Stimulated activated naive CD4-positive, alpha-beta T cell (primary cell): ENCODE data around the gene RBP7.

Experiments
- DNase-seq, 6 experiments: peaks; one replicate each; lab custom pipeline; 2025; lab: John Stamatoyannopoulos, UW

RBP7 gene

DNA sequence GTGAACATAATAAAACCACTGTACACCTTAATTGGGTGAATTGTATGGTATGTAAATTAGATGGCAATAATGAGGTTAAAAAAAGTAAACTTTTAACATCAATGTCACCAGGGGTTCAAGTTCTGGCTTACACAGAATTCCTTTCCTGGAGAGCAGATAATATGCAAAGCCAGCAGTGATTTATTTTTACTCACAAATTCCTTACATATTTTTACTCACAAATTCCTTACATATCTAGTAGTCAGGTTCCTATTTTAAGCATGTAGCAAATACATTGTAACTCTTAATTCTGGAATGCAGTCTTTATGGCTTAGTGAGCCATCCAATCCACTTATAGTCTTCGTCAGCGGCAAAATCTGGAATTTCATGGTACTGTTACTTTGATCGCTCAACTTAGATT, 34.4 kb downstream of the RBP7 start:
- DNase-seq = no peak

DNA sequence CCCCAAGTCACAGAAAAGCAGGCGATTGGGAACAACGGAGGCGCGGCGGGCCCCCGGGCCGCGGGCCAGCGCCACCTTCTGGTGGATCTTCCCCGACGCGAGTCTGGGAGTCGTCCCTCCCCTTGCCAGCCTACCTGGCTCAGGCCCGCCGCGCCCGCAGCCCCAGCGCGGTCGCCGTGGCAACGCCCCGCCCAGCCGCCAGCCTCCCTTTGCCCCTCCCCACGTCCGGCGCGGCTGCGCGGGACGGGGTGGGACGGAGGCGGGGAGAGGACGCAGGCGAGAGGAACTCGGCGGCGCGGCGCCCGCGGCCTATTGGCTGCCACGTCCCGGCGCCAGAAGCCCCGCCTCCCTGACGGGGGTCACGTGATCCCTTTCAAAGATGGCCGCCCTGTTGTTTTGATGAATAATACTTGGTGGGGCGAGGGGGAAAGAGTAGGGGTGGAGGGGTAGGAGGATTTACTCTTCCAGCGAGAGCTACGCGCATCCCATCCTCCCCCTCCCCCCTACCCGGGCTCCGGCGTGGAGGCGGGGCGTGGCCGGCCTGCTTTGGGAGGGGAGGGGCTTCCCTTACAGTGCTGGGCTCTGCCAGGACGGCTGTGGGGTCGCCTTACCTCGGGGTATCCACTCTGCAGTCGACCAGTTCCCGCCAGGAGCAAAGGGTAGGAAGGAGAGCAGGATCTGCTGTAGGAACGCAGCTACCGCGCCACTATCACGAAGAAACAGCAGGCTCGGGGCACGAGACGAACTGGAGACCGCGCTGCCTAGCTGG, 35.7 kb downstream of the RBP7 start, which contains the start of gene UBE4B:
Gene UBE4B, plus strand, starts transcription at position 369 of the 769 bp plus-strand sequence. CDS start 713 bp downstream, outside the sequence.
- peak; percentile 96 to 100 (median 98) for DNase-seq

DNA sequence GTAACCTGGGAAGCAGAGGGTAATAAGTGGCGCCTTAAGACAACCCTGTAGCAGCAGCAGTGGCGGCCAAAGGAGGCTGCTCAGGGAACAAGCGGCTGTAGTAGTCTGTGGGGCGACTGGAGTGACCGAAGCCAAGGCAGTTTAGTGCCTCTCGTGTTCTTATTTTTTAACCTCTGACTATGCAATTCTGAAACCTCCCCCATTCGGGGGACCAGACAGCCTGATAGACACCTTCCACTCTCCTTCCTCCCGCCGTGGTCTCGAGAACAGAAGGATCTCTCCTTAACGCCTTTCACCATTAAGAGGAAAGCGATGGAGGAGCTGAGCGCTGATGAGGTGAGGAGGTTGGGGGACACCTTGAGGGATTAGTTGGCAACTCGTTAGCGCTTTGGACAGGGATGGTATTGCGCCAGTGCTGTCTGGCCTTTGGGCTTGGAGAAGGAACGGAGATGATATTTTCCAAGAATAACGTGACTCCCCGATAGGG, 36.4 kb downstream of the RBP7 start:
- DNase-seq = no peak

DNA sequence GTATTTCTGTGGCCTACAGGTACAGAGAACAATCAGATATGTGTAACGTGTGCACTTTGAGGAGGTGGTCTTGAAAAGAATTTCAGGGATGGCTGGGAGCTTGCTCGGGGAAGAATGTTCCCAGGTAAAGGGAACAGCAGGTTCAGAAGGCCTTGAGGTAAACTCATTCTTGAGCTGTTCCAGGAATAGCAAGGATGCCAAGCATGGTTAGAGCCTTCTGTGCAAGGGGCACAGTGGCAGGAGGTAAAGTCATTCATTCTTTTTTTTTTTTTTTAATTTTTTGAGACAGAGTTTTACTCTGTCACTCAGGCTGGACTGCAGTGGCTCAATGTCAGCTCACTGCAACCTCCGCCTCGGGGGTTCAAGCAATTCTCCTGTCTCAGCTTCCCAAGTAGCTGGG, 45.7 kb downstream of the RBP7 start:
- DNase-seq = no peak

DNA sequence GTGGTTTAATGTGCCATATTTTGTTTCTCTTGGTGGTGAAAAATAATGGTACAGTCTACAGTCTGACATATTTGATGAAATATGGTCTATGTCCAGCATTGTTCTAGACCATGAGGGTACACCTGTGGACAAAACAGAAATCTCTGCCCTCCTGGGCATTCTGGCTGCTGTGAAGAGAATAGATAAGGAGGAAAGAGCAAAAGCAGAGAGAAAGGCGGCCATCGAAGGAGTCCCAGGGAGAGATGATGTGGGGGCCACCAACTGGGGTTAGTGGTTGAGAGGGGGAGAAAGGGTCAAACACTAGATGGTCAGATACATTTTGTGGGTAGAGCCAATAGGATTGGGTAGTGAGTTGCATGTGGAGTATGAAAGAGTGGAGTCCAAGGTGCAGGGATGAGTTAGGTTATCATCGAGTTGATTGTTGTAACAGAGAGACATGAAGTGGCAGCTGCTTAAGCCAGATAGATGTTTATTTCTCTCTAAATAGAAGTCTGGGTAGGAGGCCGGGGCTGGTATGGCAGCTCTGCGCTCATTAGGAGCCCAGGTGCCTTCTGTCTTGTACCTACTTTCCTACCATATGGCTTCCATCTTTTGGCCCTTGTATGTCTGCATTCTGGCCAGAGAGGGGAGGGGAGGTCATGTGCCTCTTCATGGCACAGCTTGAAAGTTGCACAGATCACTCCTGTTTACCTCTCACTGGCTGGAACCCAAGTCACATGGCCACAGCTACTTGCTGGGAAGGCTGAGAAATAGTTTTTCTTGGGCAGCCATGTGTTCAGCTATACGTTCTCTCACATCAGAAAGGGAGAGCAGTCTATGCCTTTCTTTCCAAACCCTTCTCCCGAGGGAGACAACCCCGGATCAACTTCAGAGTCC, 48.7 kb downstream of the RBP7 start:
- no peak for DNase-seq

DNA sequence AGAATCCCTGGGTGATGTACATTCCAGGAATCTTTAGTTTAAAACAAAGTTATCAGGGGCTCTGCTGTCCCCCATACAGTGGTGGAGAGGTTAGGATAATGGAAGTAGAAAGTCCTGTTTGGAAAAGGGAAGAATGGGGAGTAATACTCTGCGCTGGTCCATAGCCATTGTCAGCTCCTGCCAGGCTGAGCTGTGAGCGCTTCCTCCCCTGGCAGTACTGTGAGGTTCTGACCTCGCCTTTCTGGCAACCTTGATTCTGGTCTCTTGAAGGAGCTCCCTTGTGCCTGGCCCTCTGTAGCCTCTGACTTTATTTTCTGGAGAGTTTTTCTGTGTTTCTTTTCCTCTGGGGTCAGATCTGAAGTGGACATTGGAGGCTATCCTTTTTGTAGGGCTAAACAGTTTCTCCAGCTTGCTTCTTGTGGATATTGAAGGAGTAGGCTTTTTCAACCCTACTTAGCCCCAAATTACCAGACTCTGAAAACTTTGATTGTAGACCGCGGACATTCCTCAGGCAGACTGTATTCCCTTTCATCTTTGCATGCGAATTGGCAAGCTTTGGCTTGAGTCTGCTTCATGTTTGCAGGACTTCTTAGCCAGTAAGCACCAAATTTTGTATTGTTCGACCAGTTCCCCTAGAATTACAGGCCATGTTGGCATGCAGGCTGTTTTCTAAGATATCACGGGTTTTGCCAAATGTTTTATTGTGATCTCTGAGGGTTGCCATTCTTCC, 49.5 kb downstream of the RBP7 start:
- DNase-seq = no peak

DNA sequence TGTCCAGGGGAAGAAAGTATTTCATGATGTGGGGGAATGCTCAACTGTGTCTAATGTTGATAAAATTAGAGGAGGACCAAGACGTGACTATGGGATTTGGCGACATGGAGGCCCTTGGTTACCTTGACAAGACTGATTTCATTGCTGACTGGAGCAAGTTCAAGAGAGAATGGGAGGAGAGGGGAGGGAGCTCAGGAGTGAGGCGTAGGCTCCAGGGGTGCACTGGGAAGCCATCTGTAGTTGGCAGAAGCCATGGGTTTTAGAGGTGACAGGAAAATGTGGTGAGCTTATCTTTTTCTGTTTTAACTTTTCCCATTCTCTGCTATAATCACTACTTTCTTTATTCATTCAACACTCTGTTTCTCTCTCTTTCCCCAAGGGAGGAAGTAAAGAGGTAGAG, 51.6 kb downstream of the RBP7 start:
- no peak for DNase-seq

DNA sequence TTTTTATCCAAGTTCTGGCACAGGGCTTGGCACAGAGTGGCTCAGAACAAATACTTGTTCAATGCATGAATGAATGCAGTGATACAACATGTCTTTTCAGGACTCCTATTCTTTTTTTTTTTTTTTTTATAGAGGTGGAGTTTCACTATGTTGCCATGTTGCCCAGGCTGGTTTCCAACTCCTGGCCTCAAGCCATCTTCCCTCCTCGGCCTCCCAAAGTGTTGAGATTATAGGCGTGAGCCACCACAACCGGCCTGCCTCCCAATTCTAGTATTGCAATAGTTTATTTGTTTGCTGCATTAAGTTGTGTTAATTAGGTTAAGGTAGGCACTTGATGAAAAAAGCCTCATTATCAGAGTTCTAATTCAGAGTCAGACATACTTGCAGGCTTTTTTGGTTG, 53.6 kb downstream of the RBP7 start:
- DNase-seq = no peak

DNA sequence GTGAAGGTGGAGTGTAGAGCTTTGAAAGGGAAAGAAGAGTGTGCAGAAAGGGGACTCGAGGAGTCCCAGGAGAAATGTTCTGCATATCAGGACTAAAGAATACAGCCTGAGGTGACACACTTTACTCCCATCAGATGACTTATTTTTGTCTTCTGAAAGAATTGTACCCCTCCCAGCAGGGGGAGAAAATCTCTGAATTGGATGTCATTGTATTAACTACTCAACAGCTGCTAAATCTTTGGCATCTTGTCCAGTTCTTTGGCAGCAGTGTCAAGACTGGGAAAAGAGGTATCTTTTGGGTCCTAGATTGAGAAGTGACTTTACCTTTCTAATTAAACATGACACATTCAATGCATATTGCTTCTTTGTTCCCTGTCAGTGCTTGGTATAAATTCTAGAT, 54.6 kb downstream of the RBP7 start:
- no peak for DNase-seq

DNA sequence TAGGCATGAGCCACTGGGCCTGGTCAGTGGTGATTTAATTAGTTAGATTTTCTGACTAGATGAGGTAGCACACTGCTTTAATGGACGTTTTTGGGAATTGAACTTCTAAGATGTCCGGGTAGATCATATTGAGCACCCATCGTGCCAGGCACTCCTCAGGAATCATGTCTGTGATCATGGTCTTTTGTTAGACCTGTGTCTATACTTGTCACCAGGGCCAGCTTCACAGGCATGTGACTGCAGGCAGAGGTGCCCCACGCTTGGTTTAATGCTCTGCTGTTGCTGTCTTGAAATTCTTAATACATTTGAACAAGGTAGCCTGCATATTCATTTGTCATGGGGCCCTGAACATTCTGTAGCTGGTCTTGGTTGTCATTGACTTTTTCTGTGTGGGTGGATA, 55.3 kb downstream of the RBP7 start:
- DNase-seq = no peak

DNA sequence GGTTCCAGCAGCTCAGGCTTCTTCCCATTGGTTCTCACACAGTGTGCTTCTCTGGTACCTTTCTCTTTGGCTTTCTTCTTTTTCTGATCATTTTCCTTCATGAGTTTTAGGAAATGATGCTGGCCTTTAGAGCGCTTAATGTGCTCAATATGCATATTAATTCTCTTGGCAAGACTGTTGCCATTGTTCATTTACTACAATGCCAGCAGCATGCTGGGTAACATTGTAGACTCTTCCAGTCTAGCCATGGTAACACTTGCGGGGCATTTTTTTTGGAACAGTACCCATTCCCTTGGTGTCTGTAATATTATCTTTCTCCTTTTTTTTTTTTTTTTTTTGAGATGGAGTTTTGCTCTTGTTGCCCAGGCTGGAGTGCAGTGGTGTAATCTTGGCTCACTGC, 57.4 kb downstream of the RBP7 start:
- DNase-seq = no peak

DNA sequence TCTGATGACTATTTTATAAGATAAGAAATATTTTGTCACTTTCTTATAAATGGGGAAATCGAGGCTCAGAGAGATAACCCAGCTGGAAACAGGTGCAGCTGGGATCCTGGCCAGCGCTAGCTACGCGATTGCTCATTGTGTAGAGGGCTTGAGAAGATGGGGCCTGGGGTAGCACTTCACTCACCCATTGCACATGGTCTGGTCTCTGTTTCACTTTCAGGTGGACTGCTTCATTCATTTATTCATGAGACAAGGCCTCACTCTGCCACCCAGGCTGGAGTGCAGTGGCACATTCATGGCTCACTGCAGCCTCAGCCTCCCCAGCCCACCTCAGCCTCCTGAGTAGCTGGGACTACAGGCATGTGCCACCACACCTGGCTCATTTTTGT, 59.6 kb downstream of the RBP7 start:
- no peak for DNase-seq

DNA sequence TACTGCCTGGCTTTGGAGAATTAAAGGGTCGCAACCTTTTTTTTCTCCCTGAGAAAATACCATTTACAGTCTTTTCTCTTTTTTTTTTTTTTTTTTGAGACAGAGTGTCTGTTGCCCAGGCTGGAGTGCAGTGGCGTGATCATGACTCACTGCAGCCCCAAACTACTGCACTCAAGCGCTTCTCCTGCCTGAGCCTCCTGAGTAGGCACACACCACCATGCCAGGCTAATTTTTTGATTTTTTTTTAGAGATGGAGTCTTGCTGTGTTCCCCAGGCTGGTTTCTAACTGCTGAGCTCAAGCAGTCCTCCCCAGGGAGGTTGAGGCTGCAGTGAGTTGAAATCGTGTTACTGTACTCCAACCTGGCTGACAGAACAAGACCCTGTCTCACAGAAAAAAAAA, 60.3 kb downstream of the RBP7 start:
- no peak for DNase-seq

DNA sequence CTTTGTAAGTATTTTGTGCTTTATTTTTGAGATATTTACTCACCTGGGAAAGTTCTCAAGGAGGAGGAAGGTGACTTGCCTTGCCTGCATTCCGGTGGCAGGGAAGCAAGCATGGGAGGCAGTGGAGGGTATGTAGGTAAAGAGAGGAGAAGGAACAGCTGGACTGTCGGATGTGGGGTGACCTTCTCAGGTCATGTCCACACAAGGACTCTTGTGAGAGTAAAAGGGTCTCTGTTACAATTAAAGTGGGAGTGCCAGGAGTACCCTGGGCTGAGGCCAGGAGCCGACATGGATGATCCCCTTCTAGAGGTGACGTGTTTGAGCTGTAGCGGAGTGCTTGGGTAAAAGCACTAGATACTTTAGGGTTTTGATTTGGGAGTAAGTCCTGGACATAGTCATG, 60.8 kb downstream of the RBP7 start:
- DNase-seq = no peak

DNA sequence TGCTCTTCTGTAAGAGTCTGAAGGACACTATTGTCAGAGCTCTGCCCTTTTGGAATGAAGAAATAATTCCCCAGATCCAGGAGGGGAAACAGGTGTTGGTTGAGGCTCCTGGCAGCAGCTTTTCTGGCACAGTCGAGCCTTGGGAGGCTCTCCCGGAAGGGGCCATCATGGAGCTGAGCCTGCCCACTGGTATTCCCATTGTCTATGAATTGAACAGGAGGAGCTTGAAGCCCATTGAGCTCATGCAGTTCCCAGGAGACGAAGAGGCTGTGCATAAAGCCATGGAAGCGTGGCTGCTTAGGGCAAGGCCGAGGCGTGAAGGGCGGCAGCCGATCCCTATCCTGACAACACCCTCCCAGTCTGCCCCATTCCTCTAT, 62.3 kb downstream of the RBP7 start:
- DNase-seq = no peak

DNA sequence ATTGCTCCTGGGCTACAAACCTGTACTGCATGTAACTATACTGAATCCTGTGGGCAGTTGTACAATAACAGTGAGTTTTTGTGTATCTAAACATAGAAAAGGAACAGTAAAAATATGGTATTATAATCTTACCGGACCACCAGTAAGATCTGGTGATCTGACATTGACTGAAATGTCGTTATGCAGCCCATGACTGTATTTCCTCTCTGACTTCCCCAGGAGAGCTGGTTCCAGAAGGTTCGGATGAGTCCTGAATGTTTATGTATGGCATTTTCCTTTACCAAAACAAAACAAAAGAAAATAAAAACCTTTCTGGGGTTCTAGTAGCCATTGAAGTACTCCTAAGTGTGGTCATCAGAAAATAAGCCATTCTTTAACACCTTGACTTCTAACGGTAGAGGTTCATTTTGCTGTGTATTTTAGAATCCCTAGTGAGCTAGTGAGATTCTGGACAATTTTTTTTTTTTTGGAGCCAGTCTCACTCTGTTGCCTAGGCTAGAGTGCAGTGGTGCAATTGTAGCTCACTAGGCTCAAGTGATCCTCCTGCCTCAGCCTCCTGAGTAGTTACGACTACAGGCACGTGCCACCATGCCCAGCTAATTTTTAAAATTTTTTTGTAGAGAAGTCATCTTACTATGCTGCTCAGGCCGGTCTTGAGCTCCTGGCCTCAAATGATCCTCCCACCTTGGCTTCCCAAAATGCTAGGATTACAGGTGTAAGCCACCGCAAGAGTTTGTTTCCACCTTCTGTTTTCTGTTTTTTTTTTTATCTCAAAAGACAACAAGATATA, 63.5 kb downstream of the RBP7 start:
- DNase-seq = no peak

DNA sequence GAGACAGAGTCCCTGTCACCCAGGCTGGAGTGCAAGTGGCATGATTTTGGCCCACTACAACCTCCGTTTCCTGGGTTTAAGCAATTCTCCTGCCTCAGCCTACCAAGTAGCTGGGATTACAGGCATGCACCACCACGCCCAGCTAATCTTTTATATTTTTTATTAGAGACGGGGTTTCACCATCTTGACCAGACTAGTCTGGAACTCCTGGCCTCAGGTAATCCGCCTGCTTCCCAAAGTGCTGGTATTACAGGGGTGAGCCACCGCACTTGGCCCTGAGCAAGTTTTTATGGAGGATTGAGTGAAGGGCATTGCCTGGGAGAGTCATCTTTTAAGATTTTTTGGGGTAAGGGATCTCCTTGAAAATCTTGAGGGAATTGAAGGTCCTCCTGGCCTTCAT, 64.2 kb downstream of the RBP7 start:
- no peak for DNase-seq

DNA sequence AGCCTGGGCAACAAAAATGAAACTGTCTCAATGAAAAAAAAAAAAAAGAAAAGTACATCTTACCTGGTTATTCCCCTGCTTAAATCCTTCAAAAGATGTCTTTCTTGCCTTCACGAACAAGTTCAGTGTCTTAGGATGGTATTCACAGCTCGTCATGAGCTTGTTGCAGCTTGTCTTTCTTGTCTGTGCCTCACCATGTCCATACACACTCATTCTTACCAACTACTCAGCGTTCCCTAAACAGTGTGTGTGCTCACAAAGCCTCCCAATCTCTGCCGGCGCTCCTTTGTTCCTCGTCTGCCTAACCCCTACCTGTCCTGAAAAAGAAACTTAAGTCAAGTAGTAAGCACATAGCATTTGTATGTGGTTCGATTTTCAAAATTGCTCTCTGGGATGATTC, 66.8 kb downstream of the RBP7 start:
- no peak for DNase-seq

DNA sequence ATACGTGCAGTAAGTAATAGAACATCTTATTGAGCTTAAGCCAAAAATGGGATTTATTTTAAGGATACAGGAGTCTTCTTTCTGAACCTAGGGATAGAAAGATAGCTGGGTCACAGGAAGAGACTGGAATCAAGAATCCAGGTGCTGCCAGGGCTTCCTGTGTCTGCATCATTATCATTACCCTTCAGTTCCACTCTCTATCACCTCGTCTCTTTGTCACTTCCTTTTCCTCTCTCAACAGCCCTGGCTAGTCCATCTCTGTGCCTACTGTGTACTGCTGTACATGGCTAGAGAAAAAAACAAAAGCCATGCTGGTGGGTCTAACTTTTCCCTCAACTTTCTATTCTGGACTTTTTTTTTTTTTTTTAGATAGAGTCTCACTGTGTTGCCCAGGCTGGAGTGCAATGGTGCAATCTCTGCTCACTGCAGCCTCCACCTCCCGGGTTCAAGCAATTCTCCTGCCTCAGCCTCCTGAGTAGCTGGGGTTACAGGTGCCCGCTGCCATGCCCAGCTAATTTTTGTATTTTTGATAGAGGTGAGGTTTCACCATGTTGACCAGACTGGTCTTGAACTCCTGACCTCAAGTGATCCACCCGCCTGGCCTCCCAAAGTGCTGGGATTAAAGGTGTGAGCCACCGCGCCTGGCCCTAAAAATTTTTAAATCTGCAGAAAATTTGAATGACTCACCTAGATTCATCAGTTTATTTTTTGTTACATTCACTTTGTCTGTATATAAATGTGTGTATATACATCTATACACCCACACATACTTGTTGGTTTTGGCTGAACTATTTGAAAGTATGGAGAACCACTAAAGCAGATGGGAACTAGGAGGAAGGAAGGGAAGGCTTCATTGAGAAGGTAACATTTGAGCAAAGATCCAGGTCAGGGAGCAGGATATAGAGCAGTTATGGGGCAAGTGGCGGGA, 67.7 kb downstream of the RBP7 start:
- DNase-seq = no peak

DNA sequence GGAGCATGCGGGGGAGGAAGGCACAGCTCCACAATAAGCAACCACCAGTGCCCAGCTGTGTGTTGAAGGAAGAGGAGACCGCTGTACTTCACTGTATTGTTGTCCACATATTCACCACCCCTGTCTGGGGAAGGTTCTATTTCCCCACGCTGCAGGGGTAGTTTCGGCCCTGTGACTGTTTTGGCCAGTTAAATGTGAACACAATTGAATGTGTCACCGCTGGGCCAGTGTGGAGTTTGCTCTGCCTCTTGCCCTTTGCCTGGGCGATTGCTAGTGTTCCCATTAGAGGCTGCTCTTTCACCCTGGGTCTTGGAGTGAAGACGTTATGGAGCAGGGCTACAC, 68.3 kb downstream of the RBP7 start:
- DNase-seq = no peak
